Thoracic aorta (tissue), 2 donors: Measurements from ENCODE around the gene RAB30. TPM values are rescaled to one million over a fixed set of nuclear protein-coding genes. Genes with fewer than 3 reads are reported as not detected.
A peak's percentile ranks its signal among the peaks of the same experiment; 100 is the strongest.

Source experiments
- ATAC-seq: fragments of 150-250 bp; one replicate; pipeline ENCODE4 v1.8.0; 2017; ENCODE audit warnings: low read depth; ENCODE audit not compliant: insufficient number of reproducible peaks, low FRiP score
- DNase-seq: peaks from one replicate; pipeline ENCODE4 v3.0.0-alpha.2; 2020; ENCODE audit warnings: low spot score
- H3K27ac ChIP-seq, 2 donors: fragments of 200-600 bp; sonication (generic); 1 replicate in 1 of 2; 2 replicates in 1 of 2; pipeline ENCODE4 v1.5.1; 2016; ENCODE audit warnings: mild to moderate bottlenecking in 2 of 2, moderate library complexity in 2 of 2
- H3K27me3 ChIP-seq: fragments of 200-600 bp; sonication (generic); replicated peaks from 2 replicates; pipeline ENCODE4 v1.6.0; 2016; ENCODE audit warnings: mild to moderate bottlenecking; ENCODE audit not compliant: insufficient read depth
- H3K36me3 ChIP-seq: fragments of 200-600 bp; sonication (generic); one replicate; pipeline ENCODE4 v1.5.1; 2016
- H3K4me1 ChIP-seq, 2 donors: fragments of 200-600 bp; sonication (generic); 1 replicate in 1 of 2; 2 replicates in 1 of 2; pipeline versions ENCODE4 v1.5.1 to v1.6.0; 2016; ENCODE audit warnings: low read depth in 2 of 2, mild to moderate bottlenecking in 1 of 2; ENCODE audit not compliant: control insufficient read depth in 1 of 2
- H3K4me3 ChIP-seq: fragments of 200-600 bp; sonication (generic); 2 replicates; pipeline ENCODE4 v1.5.1; 2016; ENCODE audit warnings: mild to moderate bottlenecking
- H3K9me3 ChIP-seq: fragments of 200-600 bp; sonication (generic); 2 replicates; pipeline ENCODE4 v1.5.1; 2016
- total RNA-seq, 2 donors: library from RNA; depleted of rRNA; stranded (reverse); fragments of >200 nt; gene quantifications; one replicate each; pipeline versions ENCODE4 v1.1.0 to v1.2.3, GENCODE V29; 2016
- TF ChIP-seq, protein P1 (sequence below): fragments of 200-600 bp; sonication (generic); IDR thresholded peaks from one replicate; pipeline ENCODE4 v1.5.1; 2019; ENCODE audit warnings: antibody characterized with exemption

The RAB30 gene
- total RNA-seq, 2 donors from 2014 or later, result 16.6 to 25.7 TPM

GRCh38 chr11:82998697-82999096, 73.0 kb downstream of the RAB30 start:
- H3K4me1 ChIP-seq, result peaks cover 0 to 20% of the 10 kb centered on the region in 2 donors
- ATAC-seq (no peak), DNase-seq (no peak)
- no peaks in the 10 kb centered on the region for H3K9me3 ChIP-seq
- no peak overlapping the region for H3K4me3 ChIP-seq
- no peaks in the 10 kb centered on the region for H3K36me3 ChIP-seq
- TF ChIP-seq, protein P1, sequence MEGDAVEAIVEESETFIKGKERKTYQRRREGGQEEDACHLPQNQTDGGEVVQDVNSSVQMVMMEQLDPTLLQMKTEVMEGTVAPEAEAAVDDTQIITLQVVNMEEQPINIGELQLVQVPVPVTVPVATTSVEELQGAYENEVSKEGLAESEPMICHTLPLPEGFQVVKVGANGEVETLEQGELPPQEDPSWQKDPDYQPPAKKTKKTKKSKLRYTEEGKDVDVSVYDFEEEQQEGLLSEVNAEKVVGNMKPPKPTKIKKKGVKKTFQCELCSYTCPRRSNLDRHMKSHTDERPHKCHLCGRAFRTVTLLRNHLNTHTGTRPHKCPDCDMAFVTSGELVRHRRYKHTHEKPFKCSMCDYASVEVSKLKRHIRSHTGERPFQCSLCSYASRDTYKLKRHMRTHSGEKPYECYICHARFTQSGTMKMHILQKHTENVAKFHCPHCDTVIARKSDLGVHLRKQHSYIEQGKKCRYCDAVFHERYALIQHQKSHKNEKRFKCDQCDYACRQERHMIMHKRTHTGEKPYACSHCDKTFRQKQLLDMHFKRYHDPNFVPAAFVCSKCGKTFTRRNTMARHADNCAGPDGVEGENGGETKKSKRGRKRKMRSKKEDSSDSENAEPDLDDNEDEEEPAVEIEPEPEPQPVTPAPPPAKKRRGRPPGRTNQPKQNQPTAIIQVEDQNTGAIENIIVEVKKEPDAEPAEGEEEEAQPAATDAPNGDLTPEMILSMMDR, result no peak
- H3K27me3 ChIP-seq, result no peaks in the 10 kb centered on the region
- H3K27ac ChIP-seq, result no peak overlapping the region

DNA sequence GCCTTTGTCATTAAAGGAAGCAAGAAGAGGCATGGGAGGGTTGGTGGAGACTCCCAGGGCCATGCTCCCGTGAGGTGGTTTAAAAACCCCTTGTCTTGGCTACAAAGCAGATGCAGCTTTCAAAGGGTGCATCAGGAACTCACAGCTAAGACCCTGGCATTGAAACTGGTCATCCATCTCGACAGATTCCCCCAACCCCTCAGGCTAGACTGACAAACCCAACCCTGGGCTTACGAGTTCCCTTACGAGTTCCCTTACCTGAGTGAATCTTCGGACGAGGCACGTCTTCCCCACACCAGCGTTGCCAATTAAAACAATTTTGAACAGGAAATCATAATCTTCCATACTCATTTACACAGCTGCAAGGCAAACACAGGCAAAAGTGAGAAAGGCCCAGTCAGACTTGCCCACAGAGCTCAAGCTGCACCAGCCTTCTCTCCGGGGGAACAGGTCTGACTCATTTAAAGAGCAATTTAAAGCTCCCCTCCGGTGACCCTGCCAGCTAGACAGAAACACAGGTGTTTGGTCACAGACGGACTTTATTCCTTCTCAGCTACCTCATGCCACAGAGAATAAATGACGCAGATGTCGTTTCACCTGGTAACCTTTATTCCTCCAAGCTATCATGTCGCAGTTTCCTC, 74.6 kb downstream of the RAB30 start:
- no peaks in the 10 kb centered on the region for H3K27me3 ChIP-seq
- DNase-seq (no peak), ATAC-seq (no peak)
- peaks cover 0 to 20% of the 10 kb centered on the region in 2 donors for H3K4me1 ChIP-seq
- no peak overlapping the region for H3K27ac ChIP-seq
- H3K36me3 ChIP-seq, result no peaks in the 10 kb centered on the region
- H3K9me3 ChIP-seq, result no peaks in the 10 kb centered on the region
- no peak overlapping the region for H3K4me3 ChIP-seq
- TF ChIP-seq, protein P1, result no peak

DNA sequence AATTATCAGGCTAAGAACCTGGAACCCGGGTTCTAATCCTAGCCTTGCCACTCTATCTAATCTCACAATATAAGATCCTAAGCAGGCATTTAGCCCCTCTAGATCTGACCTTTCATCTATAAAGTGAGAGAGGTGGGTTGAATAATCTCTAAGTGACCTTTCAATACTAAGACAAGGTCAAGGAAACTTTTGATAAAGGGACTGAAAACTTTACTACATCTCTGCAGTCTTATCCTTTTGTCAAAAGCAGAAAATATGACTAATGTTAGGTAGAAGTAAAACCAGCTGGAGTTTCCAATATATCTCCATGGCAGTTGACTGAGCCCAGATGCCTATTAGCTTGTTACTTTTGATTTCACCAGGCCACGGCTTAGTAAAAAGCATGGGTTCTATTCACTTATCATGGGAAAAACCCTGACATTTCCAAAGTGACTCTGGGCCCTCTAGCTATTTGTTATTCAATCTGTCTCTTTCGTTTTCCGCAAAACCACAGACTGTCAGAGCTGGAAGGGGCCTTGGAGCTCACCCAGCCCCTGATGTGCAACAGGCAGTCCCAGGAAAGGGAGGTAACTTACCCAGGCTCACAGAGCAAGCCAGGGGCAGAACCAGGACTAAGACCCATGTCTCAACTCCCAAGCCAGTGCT, 75.8 kb downstream of the RAB30 start:
- TF ChIP-seq, protein P1, result no peak
- DNase-seq (no peak), ATAC-seq (no peak)
- Histone ChIP-seq H3K4me3 (no peak overlapping the region), H3K9me3 (no peaks in the 10 kb centered on the region), H3K27me3 (no peaks in the 10 kb centered on the region), H3K36me3 (no peaks in the 10 kb centered on the region), H3K27ac (peak overlapping the region in 1 of 2 donors; percentile 3), H3K4me1 (peaks cover 0 to 20% of the 10 kb centered on the region in 2 donors)

DNA sequence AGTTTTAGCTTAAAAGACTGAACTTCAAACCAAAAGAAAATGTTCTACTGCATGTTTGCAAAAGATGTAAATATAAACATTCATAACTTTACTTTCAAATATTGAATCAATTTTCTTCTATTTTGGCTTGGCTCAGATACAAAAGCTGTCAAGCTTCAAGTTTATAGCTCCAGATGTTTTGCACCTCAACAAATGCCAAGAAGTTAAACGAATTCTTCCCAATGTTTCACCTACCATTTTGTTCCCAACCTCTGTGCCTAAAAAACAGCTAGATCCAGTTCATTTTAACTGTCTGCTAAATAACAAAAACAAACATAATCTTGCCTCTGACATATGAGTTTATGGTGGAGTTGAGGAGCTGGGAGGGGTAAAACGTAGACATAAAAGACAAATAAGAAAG, 76.5 kb downstream of the RAB30 start:
- H3K27ac ChIP-seq, result no peak overlapping the region

DNA sequence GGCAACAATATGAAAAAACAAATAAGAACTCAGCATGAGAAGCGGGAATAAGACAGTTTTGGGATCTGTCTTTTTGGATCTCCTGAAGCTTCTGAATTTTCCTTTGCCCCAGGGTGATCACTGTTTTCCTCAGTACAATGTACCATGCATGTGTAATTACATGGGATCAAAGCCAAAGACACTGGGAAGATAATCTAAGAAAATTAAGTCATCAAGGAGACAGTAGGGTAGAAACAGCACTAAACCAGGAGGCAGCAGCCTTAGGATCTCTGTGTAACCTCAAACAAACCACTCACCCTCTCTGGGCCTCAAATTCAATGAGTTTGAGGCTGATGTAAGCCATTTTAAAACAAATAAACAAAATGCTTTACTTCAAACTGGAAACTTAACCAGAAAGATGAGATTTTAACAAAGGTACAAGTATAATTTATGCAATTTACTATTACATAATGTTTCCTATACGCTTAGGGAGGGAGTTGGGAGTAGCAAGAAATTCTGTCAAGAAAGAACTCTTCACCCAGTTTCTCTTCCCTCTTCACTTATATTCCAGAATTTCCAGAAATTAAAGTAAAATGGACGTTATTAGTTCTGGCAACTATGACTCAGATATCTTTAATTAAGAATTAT, 77.0 kb downstream of the RAB30 start:
- Histone ChIP-seq H3K27me3 (no peaks in the 10 kb centered on the region), H3K4me3 (no peak overlapping the region), H3K9me3 (no peaks in the 10 kb centered on the region), H3K4me1 (peaks cover 0 to 20% of the 10 kb centered on the region in 2 donors), H3K36me3 (no peaks in the 10 kb centered on the region), H3K27ac (no peak overlapping the region)
- DNase-seq, result no peak
- ATAC-seq, result no peak
- TF ChIP-seq, protein P1, result no peak

More for the DNA sequence above, 76.5 kb downstream of the RAB30 start:
- no peak for ATAC-seq
- Histone ChIP-seq H3K4me3 (no peak overlapping the region), H3K36me3 (no peaks in the 10 kb centered on the region), H3K27me3 (no peaks in the 10 kb centered on the region), H3K4me1 (peaks cover 0 to 20% of the 10 kb centered on the region in 2 donors), H3K9me3 (no peaks in the 10 kb centered on the region)
- DNase-seq, result no peak
- TF ChIP-seq, protein P1, result no peak
